Activated naive CD4-positive, alpha-beta T cell treated with anti-CD3 and anti-CD28 coated beads for 36 hours (primary cell): ENCODE results near the gene FCRL5. TPM values are rescaled to one million over a fixed set of nuclear protein-coding genes. Genes with fewer than 3 reads are reported as not detected.

Source experiments
- CTCF ChIA-PET: fragments of 350-600 bp; sonication (Branson Sonifier 250); formaldehyde crosslinking; loops from one replicate; lab custom pipeline; 2021; ENCODE audit warnings: antibody characterized with exemption; lab: Charles Lee
- DNase-seq: peaks from one replicate; pipeline ENCODE4 v3.0.0-alpha.2; 2020
- H3K27ac Mint-ChIP-seq: one replicate; pipeline ENCODE4 v1.8.0; 2021; ENCODE audit warnings: mild to moderate bottlenecking, mixed read lengths
- H3K27me3 Mint-ChIP-seq: one replicate; pipeline ENCODE4 v1.8.0; 2021; ENCODE audit warnings: low read depth, mixed read lengths
- H3K36me3 Mint-ChIP-seq: one replicate; pipeline ENCODE4 v1.8.0; 2021; ENCODE audit warnings: low read depth, mixed read lengths
- H3K4me1 Mint-ChIP-seq: one replicate; pipeline ENCODE4 v1.8.0; 2021; ENCODE audit warnings: low read depth, mixed read lengths
- H3K4me3 Mint-ChIP-seq: one replicate; pipeline ENCODE4 v1.8.0; 2021; ENCODE audit warnings: mild to moderate bottlenecking, moderate library complexity, mixed read lengths
- H3K9me3 Mint-ChIP-seq: one replicate; pipeline ENCODE4 v1.8.0; 2021; ENCODE audit warnings: mixed read lengths
- intact Hi-C: fragments of 100-400 bp; cut with micrococcal nuclease; formaldehyde crosslinking; loops from one replicate; pipeline ENCODE4 v1.15.1; 2023
- total RNA-seq, 2 experiments: library from RNA; stranded (reverse); gene quantifications; one replicate each; pipeline ENCODE4 v1.2.3, GENCODE V29; 2021

Gene FCRL5
- total RNA-seq, 2 experiments from 2014 or later, result not detected

DNA sequence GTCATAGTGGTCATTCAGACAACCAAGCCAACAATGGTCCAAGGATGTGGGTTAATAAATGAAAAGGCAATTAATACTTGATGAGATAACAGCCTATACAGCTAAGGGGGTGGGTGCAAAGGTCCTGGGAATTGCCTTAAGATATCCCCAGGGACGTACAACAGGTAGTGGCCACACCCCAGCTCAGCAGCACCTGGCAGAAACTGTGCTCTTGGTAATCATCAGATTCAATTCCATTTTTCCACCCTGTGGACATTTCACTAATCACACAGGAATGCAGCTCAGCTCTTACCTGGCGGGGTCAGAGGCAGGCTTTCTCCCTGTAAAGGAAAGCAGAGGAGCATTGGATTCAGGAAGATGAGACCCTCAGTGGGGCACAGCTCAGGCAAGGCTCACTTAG lies 32.9 kb downstream of the FCRL5 start:
- no peak overlapping the region for H3K4me3 Mint-ChIP-seq
- H3K36me3 Mint-ChIP-seq, result no peaks in the 10 kb centered on the region
- peaks cover 9% of the 10 kb centered on the region for H3K4me1 Mint-ChIP-seq
- no peaks in the 10 kb centered on the region for H3K9me3 Mint-ChIP-seq
- no peaks in the 10 kb centered on the region for H3K27me3 Mint-ChIP-seq
- intact Hi-C loops, result no loop called here
- CTCF ChIA-PET, result no interaction called here
- no peak overlapping the region for H3K27ac Mint-ChIP-seq
- DNase-seq, result no peak

DNA sequence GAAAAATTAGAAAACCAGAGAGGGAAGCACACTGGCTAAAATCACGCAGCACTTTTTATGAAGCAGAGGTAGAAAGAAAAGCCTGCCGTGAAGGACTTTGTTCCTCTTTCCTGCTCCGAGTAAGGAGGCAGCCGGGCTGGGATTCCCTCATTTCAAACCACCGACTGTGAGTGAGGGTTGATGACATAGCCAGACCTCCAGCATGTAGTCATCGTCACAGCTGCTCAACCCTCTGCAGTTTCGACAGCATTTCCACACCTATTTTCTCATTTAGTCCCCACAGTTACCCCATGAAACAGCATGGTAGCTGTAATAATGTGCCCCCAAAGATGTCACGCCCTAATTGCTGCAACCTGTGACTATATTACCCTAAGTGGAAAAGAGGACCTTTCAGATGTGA lies 35.3 kb downstream of the FCRL5 start:
- Mint-ChIP-seq H3K4me3 (no peak overlapping the region), H3K27me3 (no peaks in the 10 kb centered on the region), H3K36me3 (no peaks in the 10 kb centered on the region), H3K4me1 (no peaks in the 10 kb centered on the region), H3K27ac (no peak overlapping the region), H3K9me3 (no peaks in the 10 kb centered on the region)
- CTCF ChIA-PET, result interaction anchor here (0.5 kb wide), 1 partner anchor 247 kb away, joined by 4 read pairs; no protein-coding TSS in a partner anchor
- no peak for DNase-seq
- intact Hi-C loops, result no loop called here

DNA sequence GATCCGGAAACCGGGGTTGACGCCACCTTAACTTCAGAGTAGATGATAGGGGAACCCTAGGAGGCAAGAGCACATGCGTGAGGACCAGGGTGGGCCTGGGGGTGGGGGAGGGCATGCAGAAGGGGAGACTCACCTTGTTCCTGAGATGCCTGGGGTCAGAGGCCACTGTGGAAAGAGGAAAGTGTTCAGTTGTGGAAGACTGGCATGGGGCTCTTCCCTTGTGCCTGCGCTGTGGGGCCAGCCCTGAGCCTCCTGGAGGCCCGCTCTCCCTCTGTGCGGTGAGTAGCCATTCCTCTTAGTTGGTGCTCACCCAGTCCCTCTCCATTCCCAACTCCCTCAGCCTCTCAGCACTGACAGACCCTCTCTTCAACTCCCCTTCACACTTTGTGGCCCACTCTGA lies 36.6 kb downstream of the FCRL5 start:
- Mint-ChIP-seq H3K4me1 (no peaks in the 10 kb centered on the region), H3K27ac (no peak overlapping the region), H3K27me3 (no peaks in the 10 kb centered on the region), H3K9me3 (no peaks in the 10 kb centered on the region), H3K4me3 (no peak overlapping the region), H3K36me3 (no peaks in the 10 kb centered on the region)
- intact Hi-C loops, result no loop called here
- no peak for DNase-seq
- CTCF ChIA-PET, result no interaction called here

DNA sequence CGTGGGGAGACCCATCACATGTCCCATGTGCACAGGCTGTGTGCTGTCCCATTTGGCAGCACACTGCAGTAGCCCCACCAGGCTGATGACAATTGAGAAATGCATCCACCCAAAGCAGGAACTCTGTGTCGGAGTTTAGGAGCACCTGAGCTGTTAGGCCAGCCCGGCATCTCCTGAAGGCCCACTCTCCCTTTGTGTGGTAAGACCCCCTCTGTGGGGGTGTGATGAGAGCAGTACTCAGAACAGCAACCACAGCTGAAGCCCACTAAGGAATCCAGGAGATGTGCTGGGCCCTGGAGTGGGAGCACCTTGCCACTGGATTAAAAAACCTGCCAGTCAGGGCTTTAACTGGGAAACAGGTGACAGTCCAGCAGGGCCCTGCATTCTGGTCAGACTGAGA lies 37.2 kb downstream of the FCRL5 start:
- CTCF ChIA-PET, result no interaction called here
- intact Hi-C loops, result no loop called here
- no peaks in the 10 kb centered on the region for H3K36me3 Mint-ChIP-seq

DNA sequence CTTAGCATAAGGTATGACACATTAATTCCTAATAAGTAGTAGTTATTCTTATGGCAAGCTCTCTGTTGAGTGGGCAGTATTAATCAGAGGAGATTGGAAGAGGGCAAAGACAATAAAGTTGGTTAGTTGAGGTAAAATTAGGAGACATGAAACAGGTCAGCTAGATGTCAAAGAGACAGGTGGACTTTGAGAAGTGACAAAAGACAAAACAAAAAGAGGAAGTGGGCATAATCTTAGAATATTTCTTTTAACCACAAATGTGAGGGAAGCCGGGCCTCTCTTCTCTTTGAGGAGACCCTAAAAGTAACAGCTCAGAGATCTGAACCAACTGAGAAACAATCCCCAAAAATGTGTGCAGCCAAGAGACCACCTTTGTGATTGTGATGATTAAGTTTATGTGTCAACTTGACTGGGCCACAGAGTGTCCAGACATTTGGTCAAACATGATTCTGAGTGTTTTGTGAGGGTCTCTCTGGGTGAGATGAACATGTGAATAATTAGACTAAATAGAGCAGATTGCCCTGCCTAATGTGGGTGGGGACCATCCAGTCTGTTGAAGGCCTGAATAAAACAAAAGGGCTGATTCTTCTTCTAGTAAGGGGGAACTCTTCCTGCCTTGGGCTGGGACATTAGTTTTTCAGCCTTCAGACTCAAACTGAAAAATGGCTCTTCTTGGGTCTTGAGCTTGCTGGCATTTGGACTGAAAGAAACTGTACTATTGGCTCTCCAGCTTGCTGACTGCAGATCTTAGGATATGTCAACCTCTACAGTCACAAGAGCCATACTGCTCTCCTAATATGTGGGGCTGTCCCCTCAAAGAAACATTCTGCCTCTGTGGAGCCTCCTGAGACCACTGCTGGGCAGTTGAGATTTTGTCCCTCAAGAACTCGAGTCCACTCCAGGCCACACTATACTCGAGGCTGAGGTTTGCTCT lies 40.0 kb downstream of the FCRL5 start:
- Mint-ChIP-seq H3K4me1 (no peaks in the 10 kb centered on the region), H3K36me3 (no peaks in the 10 kb centered on the region), H3K9me3 (no peaks in the 10 kb centered on the region), H3K27me3 (no peaks in the 10 kb centered on the region), H3K27ac (no peak overlapping the region), H3K4me3 (no peak overlapping the region)
- intact Hi-C loops, result no loop called here
- CTCF ChIA-PET, result interaction anchor here (0.6 to 0.9 kb wide), 3 partner anchors 13 to 498 kb away, joined by 4 to 5 read pairs (median 5); no protein-coding TSS in a partner anchor
- no peak for DNase-seq

More for the DNA sequence above, 37.2 kb downstream of the FCRL5 start:
- no peak overlapping the region for H3K27ac Mint-ChIP-seq
- no peaks in the 10 kb centered on the region for H3K9me3 Mint-ChIP-seq
- H3K27me3 Mint-ChIP-seq, result no peaks in the 10 kb centered on the region
- DNase-seq, result no peak
- no peak overlapping the region for H3K4me3 Mint-ChIP-seq
- H3K4me1 Mint-ChIP-seq, result no peaks in the 10 kb centered on the region

DNA sequence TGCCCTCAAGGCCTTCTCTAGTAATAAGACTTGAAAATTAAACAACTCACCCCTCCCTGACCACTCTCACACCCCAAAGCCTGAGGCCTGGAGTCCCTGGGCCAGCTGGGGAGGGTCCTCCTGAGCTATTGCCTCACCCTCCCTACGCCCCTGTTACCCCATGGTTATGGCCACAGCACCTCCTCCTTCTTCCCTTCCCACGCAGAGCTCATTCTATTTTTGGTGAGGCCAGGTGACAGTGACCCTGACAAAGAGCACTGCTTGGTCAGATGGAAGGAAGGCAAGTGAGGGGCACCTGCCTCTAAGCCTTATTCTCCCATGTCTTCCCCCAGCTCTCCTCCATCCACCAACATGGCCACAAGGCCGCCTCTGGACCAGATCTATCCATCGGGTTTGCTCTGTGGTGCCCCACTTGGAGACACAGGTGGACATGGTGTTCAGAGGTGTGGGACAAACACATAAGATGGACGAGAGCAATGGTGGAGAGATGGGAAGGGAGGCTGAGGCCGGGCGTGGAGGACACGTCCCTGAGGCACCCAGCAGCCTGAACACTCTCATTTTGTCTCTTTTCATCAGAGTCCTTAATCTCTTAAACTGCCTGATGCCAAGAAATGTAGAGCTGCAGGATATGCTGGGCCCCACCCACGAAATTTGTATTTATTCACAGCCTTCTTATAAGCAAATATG lies 42.6 kb downstream of the FCRL5 start:
- CTCF ChIA-PET, result interaction anchor here (0.6 kb wide), 1 partner anchor 465 kb away, joined by 7 read pairs; no protein-coding TSS in a partner anchor
- no peaks in the 10 kb centered on the region for H3K4me1 Mint-ChIP-seq
- DNase-seq, result no peak
- H3K36me3 Mint-ChIP-seq, result no peaks in the 10 kb centered on the region
- H3K4me3 Mint-ChIP-seq, result no peak overlapping the region
- no peak overlapping the region for H3K27ac Mint-ChIP-seq
- H3K9me3 Mint-ChIP-seq, result no peaks in the 10 kb centered on the region
- peaks cover 5% of the 10 kb centered on the region for H3K27me3 Mint-ChIP-seq
- intact Hi-C loops, result no loop called here

DNA sequence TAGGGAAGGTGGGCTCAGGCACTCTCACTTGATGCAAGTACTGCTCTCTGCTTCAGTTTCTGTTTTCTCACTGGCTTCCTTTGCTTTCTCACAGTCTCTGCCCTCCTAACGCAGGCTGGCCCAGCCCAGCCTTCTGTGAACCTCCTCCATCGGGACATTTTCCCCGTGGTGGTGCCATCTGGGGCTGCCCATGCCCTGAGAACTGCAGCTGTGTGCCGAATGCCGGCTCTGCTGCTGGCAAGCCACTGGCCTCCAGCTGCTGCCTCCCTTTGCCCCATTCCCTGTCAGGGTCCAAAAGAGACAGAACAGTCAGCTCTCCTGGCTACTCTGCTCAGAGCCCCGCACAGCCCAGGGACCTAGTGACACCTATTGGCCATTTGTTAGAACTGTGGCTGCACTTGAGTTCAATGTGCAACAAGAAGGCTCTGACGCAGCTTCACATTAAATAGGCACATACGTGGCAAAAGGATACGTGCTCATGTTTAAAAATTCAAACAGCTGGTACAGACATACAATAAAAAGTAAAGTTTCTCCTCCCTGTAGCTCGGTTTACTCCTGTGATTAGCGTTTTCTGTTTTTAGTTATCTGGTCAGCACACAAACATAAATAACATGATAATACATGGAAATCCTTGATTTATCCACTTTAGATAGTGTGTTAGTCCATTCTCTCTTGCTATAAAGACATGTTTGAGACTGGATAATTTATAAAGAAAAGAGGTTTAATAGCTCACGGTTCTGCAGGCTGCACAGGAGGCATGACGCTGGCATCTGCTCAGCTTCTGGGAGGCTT lies 46.6 kb downstream of the FCRL5 start:
- H3K4me1 Mint-ChIP-seq, result no peaks in the 10 kb centered on the region
- H3K36me3 Mint-ChIP-seq, result no peaks in the 10 kb centered on the region
- DNase-seq, result peak; percentile 56
- no peaks in the 10 kb centered on the region for H3K9me3 Mint-ChIP-seq
- H3K27me3 Mint-ChIP-seq, result peaks cover 5% of the 10 kb centered on the region
- H3K4me3 Mint-ChIP-seq, result no peak overlapping the region
- H3K27ac Mint-ChIP-seq, result no peak overlapping the region
- intact Hi-C loops, result no loop called here
- CTCF ChIA-PET, result interaction anchor here (0.6 to 1.7 kb wide), 10 partner anchors 10 to 418 kb away, joined by 3 to 7 read pairs (median 3); no protein-coding TSS in a partner anchor

DNA sequence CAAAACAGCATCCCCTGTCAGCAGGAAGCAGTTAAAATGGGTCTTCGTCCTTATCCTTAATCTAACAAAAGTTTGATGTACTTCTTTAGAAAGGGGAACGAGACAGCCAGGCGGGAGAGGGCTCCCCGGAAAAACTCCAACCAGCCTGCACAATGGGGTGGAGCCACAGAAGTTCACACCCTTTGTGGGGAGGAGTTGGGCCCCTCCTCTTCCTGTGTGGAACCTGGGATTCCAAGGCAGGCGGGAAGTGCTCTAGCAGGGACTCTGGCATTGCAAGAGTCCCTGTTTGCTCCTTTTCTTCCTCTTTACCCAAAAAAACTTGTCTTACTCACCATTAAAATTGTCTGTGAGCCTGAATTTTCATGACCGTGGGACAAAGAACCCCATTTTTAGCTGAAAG lies 47.7 kb downstream of the FCRL5 start:
- CTCF ChIA-PET, result interaction anchor here (1.0 to 1.7 kb wide), 3 partner anchors 9 to 317 kb away, joined by 3 to 5 read pairs (median 5); no protein-coding TSS in a partner anchor
- Mint-ChIP-seq H3K4me3 (no peak overlapping the region), H3K27me3 (peaks cover 5% of the 10 kb centered on the region)

DNA sequence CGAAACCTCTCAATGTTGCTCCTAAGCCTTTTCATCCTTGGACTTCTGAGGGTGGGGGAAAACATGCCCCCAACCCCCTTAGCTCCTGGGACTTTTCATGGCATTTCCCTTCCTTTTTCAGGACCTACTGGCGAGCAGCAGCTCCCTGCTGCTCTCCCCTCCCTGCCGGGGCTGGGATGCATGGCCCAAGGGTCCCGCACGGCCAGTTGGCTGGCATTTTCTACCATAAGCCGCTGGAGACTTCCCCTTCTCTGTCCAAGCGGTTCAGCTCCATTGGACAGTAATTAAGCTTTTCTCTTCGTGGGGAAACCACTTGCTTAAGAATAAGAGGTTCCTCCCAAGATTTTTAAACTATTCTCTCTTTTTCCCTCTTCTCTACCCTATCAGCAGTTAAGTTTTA lies 52.8 kb downstream of the FCRL5 start:
- DNase-seq, result no peak
- no peak overlapping the region for H3K4me3 Mint-ChIP-seq
- intact Hi-C loops, result no loop called here
- peaks cover 3% of the 10 kb centered on the region for H3K27me3 Mint-ChIP-seq
- no peak overlapping the region for H3K27ac Mint-ChIP-seq
- CTCF ChIA-PET, result interaction anchor here (0.7 to 1.3 kb wide), 3 partner anchors 12 to 250 kb away, joined by 4 to 5 read pairs (median 4); no protein-coding TSS in a partner anchor
- no peaks in the 10 kb centered on the region for H3K4me1 Mint-ChIP-seq
- no peaks in the 10 kb centered on the region for H3K9me3 Mint-ChIP-seq
- no peaks in the 10 kb centered on the region for H3K36me3 Mint-ChIP-seq

More for the DNA sequence above, 47.7 kb downstream of the FCRL5 start:
- Mint-ChIP-seq H3K9me3 (no peaks in the 10 kb centered on the region), H3K36me3 (no peaks in the 10 kb centered on the region), H3K4me1 (no peaks in the 10 kb centered on the region), H3K27ac (no peak overlapping the region)
- no peak for DNase-seq
- intact Hi-C loops, result no loop called here

DNA sequence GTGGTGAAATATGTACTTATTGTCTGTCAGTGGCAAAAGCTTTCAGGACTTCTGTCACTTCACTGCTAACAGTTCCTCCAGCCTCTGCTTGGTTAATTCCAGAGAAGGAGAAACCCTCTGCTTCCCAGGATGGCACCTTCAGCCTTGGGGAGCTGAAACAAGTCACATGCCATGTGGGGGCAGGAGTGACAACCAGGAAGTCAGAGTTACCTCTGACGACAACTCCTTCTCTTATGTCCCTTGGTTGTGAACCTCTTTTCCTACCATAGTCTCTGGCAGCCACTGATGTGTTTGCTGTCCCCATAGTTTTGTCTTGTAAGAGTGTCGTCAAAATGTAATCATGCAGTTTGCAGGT lies 53.6 kb downstream of the FCRL5 start:
- Mint-ChIP-seq H3K27me3 (peaks cover 4% of the 10 kb centered on the region), H3K9me3 (no peaks in the 10 kb centered on the region), H3K4me1 (no peaks in the 10 kb centered on the region), H3K4me3 (no peak overlapping the region), H3K36me3 (no peaks in the 10 kb centered on the region), H3K27ac (no peak overlapping the region)
- intact Hi-C loops, result no loop called here
- CTCF ChIA-PET, result interaction anchor here (1.3 kb wide), 1 partner anchor 130 kb away, joined by 5 read pairs; no protein-coding TSS in a partner anchor
- no peak for DNase-seq

DNA sequence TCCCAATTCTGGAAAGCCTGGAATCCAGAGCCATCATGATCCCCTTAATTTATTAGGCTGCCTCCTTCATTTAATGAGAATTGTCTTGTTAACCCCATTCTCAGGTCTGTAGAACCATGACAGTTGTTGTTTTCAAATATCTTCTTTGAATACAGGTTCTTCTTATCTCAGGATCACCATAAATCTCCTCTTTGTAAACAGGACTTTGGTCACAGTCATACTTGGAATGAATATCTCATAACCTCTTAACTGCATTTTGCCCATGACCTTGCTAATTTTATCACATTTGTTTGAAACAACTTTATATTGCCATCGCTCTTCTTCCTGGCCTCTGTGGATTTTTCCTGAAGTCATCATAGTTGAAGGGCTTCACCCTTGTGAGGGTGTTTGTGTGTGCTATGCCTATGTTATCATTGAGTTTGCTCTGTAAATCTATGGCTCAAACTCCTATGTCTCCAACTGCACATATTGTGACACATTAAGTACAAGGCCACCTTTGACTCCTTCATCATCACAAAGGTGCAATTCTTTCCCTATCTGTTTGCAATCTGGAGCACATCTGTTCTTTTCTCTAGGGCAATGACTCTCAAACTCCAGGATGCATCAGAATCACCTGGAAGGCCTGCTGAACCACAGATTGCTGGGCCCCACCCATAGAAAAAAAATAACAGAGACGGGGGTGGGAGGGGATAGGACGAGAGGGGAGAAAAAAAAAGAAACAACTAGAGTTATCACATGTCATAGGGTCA lies 54.2 kb downstream of the FCRL5 start:
- Mint-ChIP-seq H3K36me3 (no peaks in the 10 kb centered on the region), H3K9me3 (no peaks in the 10 kb centered on the region), H3K4me3 (no peak overlapping the region), H3K4me1 (no peaks in the 10 kb centered on the region), H3K27ac (no peak overlapping the region), H3K27me3 (peaks cover 6% of the 10 kb centered on the region)
- intact Hi-C loops, result no loop called here
- CTCF ChIA-PET, result no interaction called here
- no peak for DNase-seq
